ENCODE data around the gene COPZ2. TPM values are rescaled to one million over a fixed set of nuclear protein-coding genes. Genes with fewer than 3 reads are reported as not detected.
"Not testable (repeated sequence)": the region's sequence is repeated elsewhere in the genome, so short reads cannot be mapped to it uniquely, and the experiment has no call there.

Gene COPZ2, protein sequence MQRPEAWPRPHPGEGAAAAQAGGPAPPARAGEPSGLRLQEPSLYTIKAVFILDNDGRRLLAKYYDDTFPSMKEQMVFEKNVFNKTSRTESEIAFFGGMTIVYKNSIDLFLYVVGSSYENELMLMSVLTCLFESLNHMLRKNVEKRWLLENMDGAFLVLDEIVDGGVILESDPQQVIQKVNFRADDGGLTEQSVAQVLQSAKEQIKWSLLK
- 100 to 1,000 TPM in 1 of 3 donors, 10 to 100 TPM in 1, 1 to 10 TPM in 1; 6.8 to 115 (median 49.1) TPM for polyA plus RNA-seq

DNA sequence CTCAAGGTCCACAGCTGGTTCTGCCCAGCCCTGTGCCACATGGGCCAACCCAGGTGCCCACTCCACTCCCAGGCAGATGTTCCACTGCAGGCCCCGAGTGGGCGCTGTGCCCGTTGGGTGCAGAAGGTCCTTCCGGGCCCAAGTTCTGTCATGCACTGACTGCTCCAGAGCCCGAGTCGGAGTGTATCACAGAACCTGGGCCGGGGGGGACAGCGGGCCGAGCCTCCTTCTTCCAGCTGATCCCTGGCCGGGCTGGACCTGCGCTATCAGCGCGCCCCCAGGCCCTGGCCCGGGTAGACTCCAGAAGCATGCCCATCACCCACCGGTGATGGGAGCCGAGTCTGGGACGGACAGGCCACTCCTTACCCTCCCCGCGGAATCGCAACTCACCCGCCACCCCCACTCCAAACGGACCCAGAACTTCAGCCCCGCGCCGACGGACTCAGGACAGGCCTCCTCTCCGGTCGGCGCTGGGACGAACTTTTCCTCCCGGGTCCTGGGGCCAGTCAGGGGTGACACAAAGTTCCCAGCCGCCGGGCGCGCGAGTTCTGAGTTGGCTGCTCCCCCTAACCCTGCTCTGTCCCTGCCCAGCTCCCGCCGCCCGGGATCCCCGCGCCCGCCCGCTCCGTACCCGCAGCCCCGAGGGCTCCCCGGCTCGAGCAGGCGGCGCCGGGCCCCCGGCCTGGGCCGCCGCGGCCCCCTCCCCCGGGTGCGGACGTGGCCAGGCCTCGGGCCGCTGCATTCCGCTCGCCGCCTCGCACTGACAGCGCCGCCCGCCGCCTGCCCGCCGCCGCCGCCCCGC, at the start of gene COPZ2:
COPZ2 (minus strand) TSS at position 762 of the 802 bp plus-strand sequence; CDS start at position 742, 20 bp downstream.
- no peak within 1 kb of the TSS for H3K27ac ChIP-seq (ENCODE audit: low read depth, low read length)
- 1 to 4% (median 2%) methylated on average over 50 to 72 of the region's 73 CpGs for WGBS, 3 donors

DNA sequence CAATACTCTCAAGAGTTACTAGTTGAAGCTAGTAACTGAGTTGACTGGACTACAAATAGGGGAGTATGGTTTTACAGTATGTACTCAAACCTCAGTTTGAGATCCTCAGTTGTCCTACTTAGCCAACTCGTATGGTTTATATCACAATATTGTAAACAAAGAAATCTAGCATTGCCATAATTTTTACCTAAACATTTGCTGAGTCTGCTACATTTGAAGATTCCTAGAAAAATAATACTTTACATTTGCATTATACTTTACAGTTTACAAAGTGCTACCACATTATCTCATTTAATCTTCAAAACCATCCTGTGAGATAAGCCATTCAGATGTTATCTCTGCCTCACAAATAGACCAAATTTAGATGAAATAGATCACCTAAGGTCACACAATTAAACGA, 47.3 kb upstream of the COPZ2 start:
- WGBS, 3 donors = 51 to 68% (median 63%) methylated on average over 2 of the region's 2 CpGs
- H3K27ac ChIP-seq (ENCODE audit: low read depth, low read length) = no peak overlapping the region

DNA sequence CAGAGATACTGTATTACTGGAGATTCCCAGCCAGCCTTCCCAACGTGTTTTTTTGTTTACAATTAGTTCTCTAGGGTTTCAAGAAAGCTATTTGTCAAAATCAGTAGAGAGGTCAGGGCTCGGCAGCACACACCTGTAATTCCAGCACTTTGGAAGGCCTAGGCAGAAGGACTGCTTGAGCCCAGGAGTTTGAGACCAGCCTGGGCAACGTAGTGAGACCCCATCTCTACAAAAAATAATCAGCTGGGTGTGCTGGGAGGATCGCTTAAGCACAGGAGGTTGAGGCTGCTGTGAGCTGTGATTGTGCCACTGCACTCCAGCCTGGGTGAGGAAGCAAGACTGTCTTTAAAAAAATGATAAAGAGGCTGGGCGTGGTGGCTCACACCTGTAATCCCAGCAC, 44.3 kb upstream of the COPZ2 start:
- WGBS, 3 donors = 76 to 83% (median 80%) methylated on average over 5 of the region's 5 CpGs
- no peak overlapping the region for H3K27ac ChIP-seq (ENCODE audit: low read depth, low read length)

DNA sequence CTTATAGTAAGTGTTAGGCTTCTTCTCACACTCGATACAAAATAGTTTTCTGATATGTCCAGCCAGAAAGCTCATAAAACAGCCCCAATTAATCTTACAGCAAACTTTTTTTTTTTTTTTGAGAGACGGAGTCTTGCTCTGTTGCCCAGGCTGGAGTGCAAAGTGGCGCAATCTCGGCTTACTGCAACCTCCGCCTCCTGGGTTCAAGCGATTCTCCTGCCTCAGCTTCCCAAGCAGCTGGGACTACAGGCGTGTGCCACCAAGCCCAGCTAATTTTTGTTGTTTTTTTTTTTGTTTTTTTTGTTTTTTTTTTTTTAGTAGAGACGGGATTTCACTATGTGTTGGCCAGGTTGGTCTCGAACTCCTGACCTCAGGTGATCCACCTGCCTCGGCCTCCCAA, 39.6 kb upstream of the COPZ2 start:
- 93 to 95% (median 93%) methylated on average over 10 of the region's 10 CpGs for WGBS, 3 donors
- not testable (repeated sequence) for H3K27ac ChIP-seq (ENCODE audit: low read depth, low read length)

DNA sequence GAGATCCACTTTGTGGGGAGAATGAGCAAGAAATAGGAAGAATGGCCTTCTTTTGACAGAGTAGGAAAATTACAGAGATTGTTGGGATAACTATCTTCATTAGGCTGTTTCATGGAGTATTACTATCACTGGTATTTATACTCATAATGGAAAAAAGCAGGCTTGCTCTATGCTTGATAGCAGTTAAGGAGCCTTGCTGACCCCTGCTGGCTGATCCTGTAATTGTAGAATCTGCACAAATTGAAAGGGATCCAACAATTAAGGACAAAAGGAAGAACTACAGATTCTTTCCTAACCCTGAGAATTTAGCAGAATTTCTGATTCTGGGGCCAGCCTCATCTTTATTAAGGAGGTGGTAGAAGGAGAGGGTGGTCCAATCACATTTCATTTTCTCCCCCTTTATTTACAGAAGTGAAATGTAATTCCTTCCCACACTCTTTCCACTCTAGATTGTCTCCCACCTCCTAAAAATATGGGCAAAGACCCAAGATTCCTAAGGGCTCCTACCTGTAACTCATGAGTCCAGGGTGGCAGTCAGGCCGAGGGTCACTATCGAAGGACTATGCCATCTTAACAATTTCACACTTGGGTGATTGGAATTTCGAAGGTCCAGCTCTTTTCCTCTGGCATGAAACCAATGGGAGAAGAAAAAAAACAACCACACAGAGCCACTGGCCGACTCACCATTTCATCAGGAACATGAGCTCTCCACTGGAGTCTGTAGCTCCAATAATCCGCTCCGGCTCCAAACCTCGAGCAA, 36.9 kb upstream of the COPZ2 start:
- WGBS, 3 donors = 70 to 74% (median 71%) methylated on average over 7 of the region's 7 CpGs
- H3K27ac ChIP-seq (ENCODE audit: low read depth, low read length) = no peak overlapping the region

DNA sequence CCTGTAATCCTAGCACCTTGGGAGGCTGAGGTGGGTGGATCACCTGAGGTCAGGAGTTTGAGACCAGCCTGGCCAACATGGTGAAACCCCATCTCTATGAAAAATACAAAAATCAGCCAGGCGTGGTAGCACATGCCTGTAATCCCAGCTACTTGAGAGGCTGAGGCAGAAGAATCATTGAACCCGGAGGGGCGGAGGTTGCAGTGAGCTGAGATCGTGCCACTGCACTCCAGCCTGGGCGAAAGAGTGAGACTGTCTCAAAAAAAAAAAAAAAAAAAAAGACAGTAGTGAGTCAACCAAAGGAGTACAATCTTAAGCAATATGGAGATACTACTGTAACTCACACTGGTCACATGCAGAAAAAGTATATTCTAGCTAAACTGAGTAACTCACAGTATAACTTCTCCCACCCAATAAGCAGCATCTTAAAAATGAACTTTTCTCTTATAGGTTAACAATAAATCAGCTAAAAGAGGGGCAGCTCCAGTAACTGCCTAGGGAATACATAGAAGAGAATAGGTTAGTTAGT, 36.0 kb upstream of the COPZ2 start:
- WGBS, 3 donors = 81 to 98% (median 89%) methylated on average over 5 of the region's 5 CpGs
- not testable (repeated sequence) for H3K27ac ChIP-seq (ENCODE audit: low read depth, low read length)

DNA sequence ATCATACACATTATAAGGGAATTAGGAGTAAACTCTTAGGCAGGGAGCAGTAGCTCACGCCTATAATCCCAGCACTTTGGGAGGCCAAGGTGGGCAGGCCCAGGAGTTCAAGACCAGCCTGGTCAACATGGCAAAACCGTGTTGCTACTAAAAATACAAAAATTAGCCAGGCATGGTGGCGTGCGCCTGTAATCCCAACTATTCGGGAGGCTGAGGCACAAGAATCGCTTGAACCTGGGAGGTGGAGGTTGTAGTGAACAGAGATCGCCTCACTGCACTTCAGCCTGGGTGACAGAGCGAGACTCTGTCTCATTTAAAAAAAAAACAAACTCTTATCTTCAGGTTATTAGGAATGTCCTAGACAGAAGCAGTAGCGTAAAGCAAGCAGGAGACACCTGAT, 35.2 kb upstream of the COPZ2 start:
- 93 to 97% (median 96%) methylated on average over 9 of the region's 9 CpGs for whole genome bisulfite sequencing, 3 donors
- H3K27ac ChIP-seq (ENCODE audit: low read depth, low read length) = not testable (repeated sequence)

DNA sequence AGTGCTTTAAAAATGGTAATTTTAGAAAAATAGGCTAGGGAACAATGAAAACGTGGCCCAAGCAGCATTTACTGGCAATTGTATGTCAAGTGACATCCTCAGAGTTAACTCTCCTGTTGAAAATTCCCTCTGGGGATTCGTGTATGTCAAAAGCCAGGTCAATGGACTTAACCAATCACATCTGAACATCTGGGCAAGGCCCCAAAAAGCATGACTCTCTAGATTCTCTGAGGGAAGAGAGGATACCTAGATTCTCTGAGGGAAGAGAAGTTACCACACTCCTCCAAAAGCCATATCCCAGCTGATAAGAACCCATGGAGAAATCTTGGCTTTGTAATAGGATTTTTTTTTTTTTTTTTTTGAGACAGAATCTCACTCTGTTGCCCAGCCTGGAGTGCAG, 34.1 kb upstream of the COPZ2 start:
- 62 to 66% (median 63%) methylated on average over 2 of the region's 2 CpGs for WGBS, 3 donors
- H3K27ac ChIP-seq (ENCODE audit: low read depth, low read length) = no peak overlapping the region

DNA sequence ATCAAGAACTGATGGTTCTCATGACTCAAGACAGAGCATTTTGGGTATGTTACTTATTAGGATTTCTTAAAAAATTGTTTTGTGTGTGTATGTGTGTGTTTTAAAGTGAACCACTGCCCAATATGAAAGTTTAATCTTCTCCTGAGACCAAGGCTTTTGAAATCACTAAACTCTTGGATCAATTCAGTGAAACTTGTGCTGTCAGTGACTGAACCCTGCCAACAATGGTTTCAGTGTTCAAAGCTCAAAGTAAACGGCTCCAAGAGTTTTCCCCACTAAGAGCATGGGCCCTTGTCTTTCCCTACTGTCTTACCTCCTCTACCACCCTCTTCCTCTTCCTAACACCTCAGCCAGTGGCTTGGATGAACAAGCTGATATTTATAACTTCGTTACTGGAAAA, 32.6 kb upstream of the COPZ2 start:
- WGBS, 3 donors = 51 to 80% (median 53%) methylated on average over 2 of the region's 2 CpGs
- H3K27ac ChIP-seq (ENCODE audit: low read depth, low read length) = no peak overlapping the region

DNA sequence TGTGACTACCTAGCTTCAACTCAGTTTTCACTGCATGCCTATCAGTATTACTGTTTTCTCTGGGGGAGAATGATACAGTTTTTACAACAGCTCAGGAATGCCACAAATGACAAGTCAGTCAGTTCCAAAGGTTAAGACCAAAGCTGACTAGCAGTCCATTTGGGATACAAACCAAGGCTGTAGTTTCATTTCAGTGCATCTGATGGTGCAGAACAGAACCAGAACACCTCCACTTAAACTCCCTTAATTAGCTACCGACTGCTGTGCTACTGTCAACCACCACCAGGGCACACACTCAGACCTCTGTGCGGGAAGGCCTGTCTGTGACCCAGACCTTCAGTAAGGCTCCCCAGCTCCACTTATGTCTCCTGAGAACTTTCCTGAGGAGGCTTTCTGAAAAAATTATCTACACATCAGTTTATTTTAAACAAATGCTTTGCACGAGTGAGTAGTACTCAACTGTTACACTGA, 30.9 kb upstream of the COPZ2 start:
- WGBS, 3 donors = 65 to 85% (median 81%) methylated on average over 3 of the region's 3 CpGs

DNA sequence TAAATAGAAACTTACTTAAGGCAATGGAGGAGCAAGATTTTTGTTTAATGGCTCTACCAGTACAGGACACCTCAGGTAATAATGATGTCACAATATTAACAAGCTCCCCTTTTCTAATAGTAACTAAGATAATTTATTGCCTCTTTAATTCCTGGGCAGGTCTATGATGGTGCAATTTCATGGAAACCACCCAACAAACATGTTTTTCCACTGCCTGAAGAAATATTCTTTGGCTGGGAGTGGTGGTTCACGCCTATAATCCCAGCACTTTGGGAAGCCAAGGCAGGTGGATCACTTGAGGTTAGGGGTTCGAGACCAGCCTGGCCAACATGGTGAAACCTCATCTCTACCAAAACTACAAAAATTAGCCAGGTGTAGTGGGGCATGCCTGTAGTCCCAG, 30.2 kb upstream of the COPZ2 start:
- not testable (repeated sequence) for H3K27ac ChIP-seq (ENCODE audit: low read depth, low read length)
- WGBS, 3 donors = 78 to 82% (median 80%) methylated on average over 2 of the region's 2 CpGs

More for the DNA sequence above, 30.9 kb upstream of the COPZ2 start:
- no peak overlapping the region for H3K27ac ChIP-seq (ENCODE audit: low read depth, low read length)

DNA sequence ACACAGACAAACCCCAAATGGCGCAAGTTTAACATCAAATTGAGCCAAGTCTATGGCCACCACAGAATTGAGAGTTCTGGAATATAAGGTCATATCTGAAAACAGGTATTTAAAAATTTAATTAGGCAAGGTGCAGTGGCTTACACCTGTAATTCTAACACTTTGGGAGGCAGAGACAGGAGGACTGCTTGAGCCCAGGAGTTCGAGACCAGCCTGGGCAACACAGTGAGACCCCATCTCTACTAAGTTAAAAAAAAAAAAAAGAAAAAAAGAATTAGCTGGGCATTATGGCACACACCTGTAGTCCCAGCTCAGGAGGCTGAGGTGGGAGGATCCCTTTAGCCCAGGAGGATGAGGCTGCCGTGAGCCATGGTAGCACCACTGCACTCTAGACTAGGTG, 29.6 kb upstream of the COPZ2 start:
- 95 to 98% (median 97%) methylated on average over 3 of the region's 3 CpGs for WGBS, 3 donors
- no peak overlapping the region for H3K27ac ChIP-seq (ENCODE audit: low read depth, low read length)

DNA sequence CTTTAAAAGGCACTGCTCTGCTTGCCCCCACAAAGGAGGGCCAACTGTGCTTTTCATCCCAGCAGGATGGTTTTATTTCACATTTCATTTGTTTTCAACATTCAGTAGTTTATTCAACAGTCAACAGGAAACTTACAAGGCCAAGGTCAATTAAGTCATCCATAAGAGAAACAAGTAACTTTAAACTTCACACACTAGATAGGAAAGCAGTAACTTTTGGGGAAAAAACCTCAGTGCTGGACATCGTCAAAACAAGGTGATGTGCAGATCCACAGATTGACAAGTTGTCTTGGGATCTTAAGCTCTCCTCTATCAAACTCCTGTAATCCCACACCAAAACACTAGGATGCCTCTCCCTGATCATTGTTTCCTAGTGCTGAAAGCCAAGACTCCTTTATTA, 29.1 kb upstream of the COPZ2 start:
- 61 to 81% (median 77%) methylated on average over 1 of the region's 1 CpG for WGBS, 3 donors
- H3K27ac ChIP-seq (ENCODE audit: low read depth, low read length) = no peak overlapping the region

DNA sequence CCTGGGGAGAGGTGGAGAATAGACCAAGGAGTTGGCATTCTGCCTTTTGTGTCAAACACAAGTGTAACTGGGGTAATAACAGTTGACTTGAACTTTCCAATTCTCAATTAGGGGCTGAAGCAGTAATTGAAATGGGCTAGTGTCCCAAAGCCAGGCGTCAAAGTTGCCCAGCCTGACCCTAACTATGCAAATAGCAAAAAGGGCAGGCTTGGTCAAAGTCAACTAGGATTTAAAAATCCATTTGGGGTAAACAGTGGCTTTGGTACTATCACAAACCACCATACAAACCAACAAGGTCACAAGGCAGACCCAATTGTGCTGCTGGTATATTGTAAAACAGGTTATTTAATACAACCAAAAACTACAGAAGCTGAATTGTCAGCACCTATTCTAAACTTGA, 28.6 kb upstream of the COPZ2 start:
- H3K27ac ChIP-seq (ENCODE audit: low read depth, low read length) = no peak overlapping the region
- 30 to 82% (median 72%) methylated on average over 1 of the region's 1 CpG for WGBS, 3 donors

DNA sequence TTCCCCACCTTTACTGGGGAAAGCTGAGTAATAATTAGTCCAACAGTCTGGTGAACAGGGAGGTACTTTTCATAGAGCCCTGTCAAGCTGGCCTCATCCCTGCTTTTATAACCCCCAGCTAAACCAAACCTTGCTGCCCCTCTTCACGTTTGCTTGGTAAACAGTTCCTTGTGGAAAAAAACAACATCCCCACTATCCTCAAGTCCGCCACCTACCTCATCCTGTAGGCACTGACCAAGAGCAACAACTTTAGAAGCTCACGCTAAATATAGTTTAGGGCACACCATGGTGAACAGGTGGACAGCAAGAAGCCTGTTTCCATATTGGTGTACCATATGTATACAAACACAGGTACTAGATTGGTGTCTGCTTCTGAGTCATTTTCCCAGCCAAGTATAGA, 27.0 kb upstream of the COPZ2 start:
- WGBS, 3 donors = 84 to 85% (median 84%) methylated on average over 3 of the region's 3 CpGs
- no peak overlapping the region for H3K27ac ChIP-seq (ENCODE audit: low read depth, low read length)

DNA sequence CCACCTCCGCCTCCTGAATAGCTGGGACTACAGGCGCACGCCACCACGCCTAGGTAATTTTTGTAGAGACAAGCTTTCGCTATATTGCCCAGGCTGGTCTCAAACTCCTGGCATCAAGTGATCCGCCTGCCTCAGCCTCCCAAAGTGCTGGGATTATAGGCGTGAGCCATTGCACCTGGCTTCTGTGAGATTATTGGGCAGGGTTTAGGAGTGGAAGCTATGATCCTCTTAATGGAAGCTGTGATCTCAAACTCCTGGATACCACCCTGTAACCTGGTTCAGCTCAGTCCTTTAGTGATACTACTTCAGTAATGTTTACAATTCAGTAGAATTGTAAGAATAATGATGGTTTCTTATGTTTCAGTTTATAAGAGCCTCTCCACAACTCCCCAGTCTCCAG, 24.7 kb upstream of the COPZ2 start:
- 96% methylated on average over 7 of the region's 7 CpGs for WGBS, 3 donors
- H3K27ac ChIP-seq (ENCODE audit: low read depth, low read length) = no peak overlapping the region

DNA sequence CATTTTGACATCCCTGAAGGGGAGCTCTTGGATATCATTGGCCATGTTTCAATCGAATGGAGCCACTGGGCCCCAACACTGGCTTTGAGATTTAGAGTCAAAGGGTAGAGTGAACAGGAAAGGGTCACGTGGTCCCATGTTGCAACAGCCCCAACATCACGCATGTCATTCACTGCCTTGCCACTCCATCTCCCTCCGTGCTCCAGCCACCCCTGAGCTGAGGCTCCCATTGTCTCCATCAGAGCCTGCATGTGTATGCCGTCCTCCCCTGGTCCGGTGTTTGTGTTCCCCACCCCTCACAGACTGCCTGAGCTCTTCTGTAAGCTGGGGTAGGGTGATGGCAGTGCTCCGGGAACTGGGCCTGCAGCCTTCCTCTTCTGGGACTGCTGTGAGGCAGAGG, 22.7 kb upstream of the COPZ2 start:
- H3K27ac ChIP-seq (ENCODE audit: low read depth, low read length) = no peak overlapping the region
- WGBS, 3 donors = 49 to 73% (median 62%) methylated on average over 7 of the region's 7 CpGs

DNA sequence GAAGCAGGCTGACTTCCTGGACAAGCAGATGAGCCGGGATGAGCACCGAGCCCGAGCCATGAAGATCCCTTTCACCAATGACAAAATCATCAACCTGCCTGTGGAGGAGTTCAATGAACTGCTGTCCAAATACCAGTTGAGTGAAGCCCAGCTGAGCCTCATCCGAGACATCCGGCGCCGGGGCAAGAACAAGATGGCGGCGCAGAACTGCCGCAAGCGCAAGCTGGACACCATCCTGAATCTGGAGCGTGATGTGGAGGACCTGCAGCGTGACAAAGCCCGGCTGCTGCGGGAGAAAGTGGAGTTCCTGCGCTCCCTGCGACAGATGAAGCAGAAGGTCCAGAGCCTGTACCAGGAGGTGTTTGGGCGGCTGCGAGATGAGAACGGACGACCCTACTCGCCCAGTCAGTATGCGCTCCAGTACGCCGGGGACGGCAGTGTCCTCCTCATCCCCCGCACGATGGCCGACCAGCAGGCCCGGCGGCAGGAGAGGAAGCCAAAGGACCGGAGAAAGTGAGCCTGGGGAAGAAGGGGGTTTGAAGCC, 21.6 kb upstream of the COPZ2 start:
- no peak overlapping the region for H3K27ac ChIP-seq (ENCODE audit: low read depth, low read length)
- WGBS, 3 donors = 92 to 95% (median 93%) methylated on average over 32 of the region's 32 CpGs
